Neural progenitor cell (in vitro differentiated cells): ENCODE results near the gene CD4. TPM values are rescaled to one million over a fixed set of nuclear protein-coding genes. Genes with fewer than 3 reads are reported as not detected.

Experiments
- DNase-seq: peaks from one replicate; pipeline ENCODE4 v3.0.0-alpha.2; 2016; ENCODE audit warnings: low spot score
- H2AFZ ChIP-seq: fragments of 200-600 bp; sonication (generic); replicated peaks from 2 replicates; pipeline ENCODE4 v1.6.1; 2016; ENCODE audit warnings: antibody characterized with exemption
- H3F3A ChIP-seq: fragments of 200-600 bp; sonication (generic); 2 replicates; pipeline ENCODE4 v1.6.1; 2016; ENCODE audit warnings: antibody characterized with exemption, low read depth
- H3K27ac ChIP-seq: fragments of 200-600 bp; sonication (generic); 2 replicates; pipeline ENCODE4 v1.5.1; 2016; ENCODE audit warnings: mild to moderate bottlenecking
- H3K27me3 ChIP-seq: fragments of 200-600 bp; sonication (generic); 2 replicates; pipeline ENCODE4 v1.6.1; 2016; ENCODE audit warnings: mild to moderate bottlenecking, moderate library complexity
- H3K36me3 ChIP-seq: fragments of 200-600 bp; sonication (generic); 2 replicates; pipeline ENCODE4 v1.5.1; 2016
- H3K4me1 ChIP-seq: fragments of 200-600 bp; sonication (generic); 2 replicates; pipeline ENCODE4 v1.6.1; 2016; ENCODE audit warnings: mixed run types
- H3K4me2 ChIP-seq: fragments of 200-600 bp; sonication (generic); 2 replicates; pipeline ENCODE4 v1.6.1; 2016
- H3K4me3 ChIP-seq: fragments of 200-600 bp; sonication (generic); 2 replicates; pipeline ENCODE4 v1.5.1; 2016
- H3K79me2 ChIP-seq: fragments of 200-600 bp; sonication (generic); 2 replicates; pipeline ENCODE4 v1.6.1; 2016; ENCODE audit warnings: low read depth
- H3K9ac ChIP-seq: fragments of 200-600 bp; sonication (generic); 2 replicates; pipeline ENCODE4 v1.6.1; 2016
- H3K9me3 ChIP-seq: fragments of 200-600 bp; sonication (generic); 2 replicates; pipeline ENCODE4 v1.5.1; 2016; ENCODE audit warnings: low read depth
- H4K20me1 ChIP-seq: fragments of 200-600 bp; sonication (generic); 2 replicates; pipeline ENCODE4 v1.6.1; 2016; ENCODE audit warnings: low read depth
- H3K27ac Mint-ChIP-seq: 3 replicates; pipeline ENCODE4 v1.8.0; 2021; ENCODE audit warnings: mixed read lengths
- H3K27me3 Mint-ChIP-seq: 2 replicates; pipeline ENCODE4 v1.8.0; 2022; ENCODE audit warnings: low read depth, mild to moderate bottlenecking, inconsistent platforms, moderate library complexity, mixed read lengths; ENCODE audit not compliant: insufficient read depth
- H3K36me3 Mint-ChIP-seq: 3 replicates; pipeline ENCODE4 v1.8.0; 2021; ENCODE audit warnings: mixed read lengths
- H3K4me1 Mint-ChIP-seq: 3 replicates; pipeline ENCODE4 v1.8.0; 2021; ENCODE audit warnings: mixed read lengths
- H3K4me3 Mint-ChIP-seq: 3 replicates; pipeline ENCODE4 v1.8.0; 2021; ENCODE audit warnings: mild to moderate bottlenecking, moderate library complexity, mixed read lengths
- H3K9me3 Mint-ChIP-seq: 3 replicates; pipeline ENCODE4 v1.8.0; 2020; ENCODE audit warnings: mixed read lengths
- CTCF ChIP-seq: fragments of 200-600 bp; sonication (generic); IDR thresholded peaks from 2 replicates; pipeline ENCODE4 v1.5.1; 2017; ENCODE audit warnings: antibody characterized with exemption, mild to moderate bottlenecking
- EZH2 ChIP-seq: fragments of 200-600 bp; sonication (generic); IDR thresholded peaks from 2 replicates; pipeline ENCODE4 v1.6.1; 2017; ENCODE audit warnings: antibody characterized with exemption, mild to moderate bottlenecking, moderate library complexity
- EZH2phosphoT487 ChIP-seq: fragments of 200-600 bp; sonication (generic); IDR thresholded peaks from 2 replicates; pipeline ENCODE4 v1.6.1; 2017; ENCODE audit warnings: antibody characterized with exemption
- total RNA-seq: library from RNA; depleted of rRNA; stranded (reverse); fragments of >200 nt; gene quantifications from 2 replicates; pipeline ENCODE4 v1.2.3, GENCODE V29; 2015; ENCODE audit warnings: low replicate concordance

Gene CD4
- total RNA-seq, 1 donor from 2014 or later, result 2.5 TPM

- TF ChIP-seq EZH2phosphoT487 (no peak), EZH2 (no peak), CTCF (no peak)
- H3K9ac ChIP-seq, result no peak overlapping the region
- peaks cover 4% of the 10 kb centered on the region for H3K36me3 ChIP-seq
- H3K4me1 ChIP-seq, result peaks cover 27% of the 10 kb centered on the region
- H3K4me1 Mint-ChIP-seq, result peaks cover 27% of the 10 kb centered on the region
- no peak overlapping the region for H2AFZ ChIP-seq
- no peak overlapping the region for H3K27ac ChIP-seq
- no peak overlapping the region for H3K27ac Mint-ChIP-seq
- H3F3A ChIP-seq, result peaks cover 61% of the 10 kb centered on the region
- H3K4me3 Mint-ChIP-seq, result no peak overlapping the region
- DNase-seq, result no peak
- peaks cover 2% of the 10 kb centered on the region for H3K27me3 Mint-ChIP-seq
- no peaks in the 10 kb centered on the region for H3K27me3 ChIP-seq
- no peaks in the 10 kb centered on the region for H3K9me3 Mint-ChIP-seq
- peaks cover 22% of the 10 kb centered on the region for H3K36me3 Mint-ChIP-seq
- no peak overlapping the region for H3K4me2 ChIP-seq
- H3K79me2 ChIP-seq, result no peaks in the 10 kb centered on the region
- H4K20me1 ChIP-seq, result peaks cover 72% of the 10 kb centered on the region
- no peaks in the 10 kb centered on the region for H3K9me3 ChIP-seq
- H3K4me3 ChIP-seq, result no peak overlapping the region
These were observed 47.5 kb downstream of the CD4 start for GRCh38 chr12:6836851-6837250.

GRCh38 chr12:6837370-6838060, 48.2 kb downstream of the CD4 start:
- no peak overlapping the region for H2AFZ ChIP-seq
- Mint-ChIP-seq H3K27me3 (no peaks in the 10 kb centered on the region), H3K36me3 (peaks cover 18% of the 10 kb centered on the region), H3K27ac (no peak overlapping the region), H3K9me3 (no peaks in the 10 kb centered on the region), H3K4me1 (peaks cover 29% of the 10 kb centered on the region), H3K4me3 (no peak overlapping the region)
- H3K27ac ChIP-seq, result no peak overlapping the region
- TF ChIP-seq EZH2, result no peak
- no peak for TF ChIP-seq CTCF
- no peak for TF ChIP-seq EZH2phosphoT487
- DNase-seq, result no peak
- no peak overlapping the region for H3K4me2 ChIP-seq
- H3K9me3 ChIP-seq, result no peaks in the 10 kb centered on the region
- no peaks in the 10 kb centered on the region for H3K79me2 ChIP-seq
- H3K4me1 ChIP-seq, result peaks cover 27% of the 10 kb centered on the region
- no peak overlapping the region for H3K9ac ChIP-seq
- no peak overlapping the region for H3K4me3 ChIP-seq
- no peaks in the 10 kb centered on the region for H3K36me3 ChIP-seq
- H4K20me1 ChIP-seq, result peaks cover 72% of the 10 kb centered on the region
- H3K27me3 ChIP-seq, result no peaks in the 10 kb centered on the region
- H3F3A ChIP-seq, result peaks cover 61% of the 10 kb centered on the region

- peaks cover 60% of the 10 kb centered on the region for H3F3A ChIP-seq
- no peaks in the 10 kb centered on the region for H3K36me3 ChIP-seq
- H3K9ac ChIP-seq, result no peak overlapping the region
- H3K4me3 ChIP-seq, result no peak overlapping the region
- H3K27ac Mint-ChIP-seq, result no peak overlapping the region
- no peak overlapping the region for H2AFZ ChIP-seq
- TF ChIP-seq CTCF, result no peak
- TF ChIP-seq EZH2phosphoT487, result no peak
- no peak for TF ChIP-seq EZH2
- no peaks in the 10 kb centered on the region for H3K9me3 Mint-ChIP-seq
- H3K27me3 Mint-ChIP-seq, result no peaks in the 10 kb centered on the region
- H3K9me3 ChIP-seq, result no peaks in the 10 kb centered on the region
- no peak overlapping the region for H3K4me3 Mint-ChIP-seq
- peaks cover 29% of the 10 kb centered on the region for H3K4me1 Mint-ChIP-seq
- H3K36me3 Mint-ChIP-seq, result peaks cover 26% of the 10 kb centered on the region
- peaks cover 27% of the 10 kb centered on the region for H3K4me1 ChIP-seq
- no peaks in the 10 kb centered on the region for H3K27me3 ChIP-seq
- no peak overlapping the region for H3K4me2 ChIP-seq
- H3K27ac ChIP-seq, result peak overlapping the region; percentile 29
- peaks cover 67% of the 10 kb centered on the region for H4K20me1 ChIP-seq
- no peak for DNase-seq
- no peaks in the 10 kb centered on the region for H3K79me2 ChIP-seq
These were observed 49.5 kb downstream of the CD4 start for GRCh38 chr12:6838854-6839253.
